Esophagus (tissue), 2 donors: Measurements from ENCODE around the gene CTNNBIP1. TPM values are rescaled to one million over a fixed set of nuclear protein-coding genes. Genes with fewer than 3 reads are reported as not detected.
"Not testable (repeated sequence)": the region's sequence is repeated elsewhere in the genome, so short reads cannot be mapped to it uniquely, and the experiment has no call there.

ENCODE experiments used
- H3K27ac ChIP-seq, 2 donors: one replicate each; pipeline ENCODE4 v1.5.1; 2013; ENCODE audit warnings: low read depth in 2 of 2, mild to moderate bottlenecking in 2 of 2, inconsistent platforms in 1 of 2, low read length in 1 of 2, moderate library complexity in 1 of 2
- H3K27me3 ChIP-seq, 2 donors: one replicate each; pipeline ENCODE4 v1.6.1; 2013; ENCODE audit warnings: low read length in 2 of 2, control low read depth in 1 of 2, mild to moderate bottlenecking in 1 of 2; ENCODE audit not compliant: insufficient read depth in 2 of 2, control insufficient read depth in 1 of 2
- H3K36me3 ChIP-seq, 2 donors: one replicate each; pipeline ENCODE4 v1.6.1; 2013; ENCODE audit warnings: low read length in 1 of 2; ENCODE audit not compliant: control insufficient read depth in 2 of 2, insufficient read depth in 2 of 2
- H3K4me1 ChIP-seq, 2 donors: one replicate each; pipeline ENCODE4 v1.6.1; 2013; ENCODE audit warnings: low read length in 1 of 2; ENCODE audit not compliant: control insufficient read depth in 2 of 2, insufficient read depth in 2 of 2
- H3K4me3 ChIP-seq, 2 donors: one replicate each; pipeline ENCODE4 v1.5.1; 2013; ENCODE audit warnings: low read length in 2 of 2, mild to moderate bottlenecking in 2 of 2, low read depth in 1 of 2, moderate library complexity in 1 of 2
- H3K9me3 ChIP-seq, 2 donors: one replicate each; pipeline ENCODE4 v1.6.1; 2013; ENCODE audit warnings: mild to moderate bottlenecking in 2 of 2, low read depth in 1 of 2, low read length in 1 of 2, moderate library complexity in 1 of 2; ENCODE audit not compliant: control insufficient read depth in 2 of 2, insufficient read depth in 1 of 2
- WGBS, 2 donors: extraction: QIAGEN DNeasy Blood & Tissue Kit; methylation state at CpG; one replicate each; pipeline ENCODE4 v1.1.7; 2013; 5-methylcytosine and 5-hydroxymethylcytosine counted together
- polyA plus RNA-seq, 2 donors: library from polyadenylated mRNA; stranded (reverse); fragments of 200-250 nt; gene quantifications; one replicate each; pipeline ENCODE4 v1.2.3, GENCODE V29; 2013
- donor health status: healthy with polysubstance abuse.
- donor health status: Bipolar disorder and iron deficiency.

Gene CTNNBIP1
- polyA plus RNA-seq, 2 donors: 173 to 242 TPM

DNA sequence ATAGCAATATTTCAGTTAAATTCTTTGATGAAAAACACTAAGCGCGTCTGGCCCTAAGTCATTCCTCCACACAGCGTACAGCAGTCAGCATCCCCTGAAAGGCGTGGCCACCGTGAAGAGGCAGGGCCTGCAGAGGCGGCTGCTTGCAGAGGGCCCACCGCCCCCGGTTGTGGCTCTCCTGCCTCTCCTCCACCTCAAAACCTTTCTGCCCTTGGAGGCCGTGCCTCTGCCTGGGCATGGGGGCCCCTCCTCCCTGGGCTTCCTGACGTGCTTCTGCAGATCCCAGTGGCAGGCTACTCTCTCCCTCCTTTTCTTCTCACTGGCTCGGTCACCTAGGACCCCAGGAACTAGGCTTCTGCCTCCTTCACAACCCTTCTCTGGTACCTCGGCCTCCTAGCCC lies 102.5 kb downstream of the CTNNBIP1 start:
- 53 to 66% methylated on average over 12 of the region's 12 CpGs for WGBS, 2 donors
- Histone ChIP-seq H3K27me3 (no peaks in the 10 kb centered on the region), H3K4me3 (no peak overlapping the region), H3K4me1 (peaks cover 0 to 13% of the 10 kb centered on the region in 2 donors), H3K27ac (no peak overlapping the region), H3K36me3 (no peaks in the 10 kb centered on the region), H3K9me3 (no peaks in the 10 kb centered on the region)

DNA sequence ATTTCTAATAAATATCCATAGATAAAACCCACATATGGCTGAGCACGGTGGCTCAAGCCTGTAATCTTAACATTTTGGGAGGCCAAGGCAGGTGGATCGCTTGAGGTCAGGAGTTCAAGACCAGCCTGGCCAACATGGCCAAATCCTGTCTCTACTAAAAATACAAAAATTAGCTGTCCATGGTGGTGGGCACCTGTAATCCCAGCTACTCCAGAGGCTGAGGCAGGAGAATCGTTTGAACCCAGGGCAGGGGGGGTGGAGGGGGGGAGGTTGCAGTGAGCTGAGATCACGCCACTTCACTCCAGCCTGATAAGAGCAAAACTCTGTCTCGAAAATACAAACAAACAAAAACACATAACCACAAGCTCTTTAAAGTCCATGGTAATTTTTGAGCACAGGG lies 104.1 kb downstream of the CTNNBIP1 start:
- peaks cover 0 to 13% of the 10 kb centered on the region in 2 donors for H3K4me1 ChIP-seq
- not testable (repeated sequence) for H3K27me3 ChIP-seq, H3K9me3 ChIP-seq, H3K36me3 ChIP-seq, H3K27ac ChIP-seq, H3K4me3 ChIP-seq
- WGBS, 2 donors: 83 to 89% methylated on average over 5 of the region's 5 CpGs

DNA sequence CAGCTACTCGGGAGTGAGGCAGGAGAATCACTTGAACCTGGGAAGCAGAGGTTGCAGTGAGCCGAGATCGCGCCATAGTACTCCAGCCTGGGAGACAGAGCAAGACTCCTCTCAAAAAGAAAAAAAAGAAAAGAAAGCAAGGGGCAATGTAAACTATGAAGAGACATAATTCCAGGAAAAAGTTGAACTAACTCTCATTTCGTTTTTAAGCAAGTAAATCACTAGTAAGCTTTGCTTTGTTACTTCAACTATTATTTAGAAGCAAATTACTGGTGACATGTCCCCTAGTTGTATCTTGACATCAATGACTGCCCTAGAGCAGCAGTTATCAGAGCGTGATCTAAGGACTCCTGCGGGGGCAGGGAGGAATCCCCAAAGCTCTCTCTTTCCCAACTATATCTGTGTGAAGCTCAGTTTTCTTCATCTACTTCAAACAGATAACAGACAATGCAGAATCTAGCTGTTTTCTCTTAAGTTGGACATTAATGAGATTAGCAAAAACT lies 105.0 kb downstream of the CTNNBIP1 start:
- Histone ChIP-seq H3K9me3 (no peaks in the 10 kb centered on the region), H3K27ac (no peak overlapping the region), H3K4me1 (peaks cover 0 to 13% of the 10 kb centered on the region in 2 donors), H3K27me3 (no peaks in the 10 kb centered on the region), H3K36me3 (no peaks in the 10 kb centered on the region), H3K4me3 (no peak overlapping the region)
- 48 to 54% methylated on average over 7 of the region's 7 CpGs for WGBS, 2 donors

DNA sequence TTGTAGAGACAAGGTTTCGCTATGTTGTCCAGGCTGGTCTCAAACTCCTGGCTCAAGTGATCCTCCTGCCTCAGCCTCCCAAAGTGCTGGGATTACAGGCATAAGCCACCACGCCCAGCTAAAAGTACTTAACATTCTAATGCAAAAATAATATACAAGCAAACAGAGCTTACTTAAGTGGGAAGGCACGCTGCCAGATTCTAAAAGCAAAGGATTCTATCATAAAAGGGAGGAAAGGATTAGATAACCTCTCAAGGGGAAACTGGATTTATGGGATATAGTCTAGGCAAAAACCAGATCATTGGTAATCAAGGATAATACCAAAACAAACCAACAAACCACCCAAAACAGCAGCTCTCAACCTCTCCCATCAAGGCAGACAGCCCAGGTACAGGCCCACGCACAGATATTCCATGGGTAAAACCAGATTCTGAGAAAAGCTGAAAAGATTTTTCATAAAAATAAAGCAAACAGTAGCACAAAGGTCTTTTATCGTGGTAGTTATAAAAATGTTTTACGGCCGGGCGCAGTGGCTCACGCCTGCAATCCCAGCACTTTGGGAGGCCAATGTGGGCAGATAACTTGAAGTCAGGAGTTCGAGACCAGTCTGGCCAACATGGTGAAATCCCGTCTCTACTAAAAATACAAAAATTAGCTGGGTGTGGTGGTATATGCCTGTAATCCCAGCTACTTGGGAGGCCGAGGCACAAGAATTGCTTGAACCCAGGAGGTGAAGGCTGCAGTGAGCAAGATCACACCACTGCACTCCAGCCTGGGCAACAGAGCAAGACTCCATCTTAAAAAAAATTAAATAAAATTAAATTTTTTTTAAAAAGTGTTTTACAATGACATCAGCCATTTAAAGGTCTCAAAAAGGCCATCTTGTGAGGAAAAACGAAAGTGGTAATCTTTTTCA lies 106.8 kb downstream of the CTNNBIP1 start:
- not testable (repeated sequence) for H3K27me3 ChIP-seq, H3K4me3 ChIP-seq, H3K27ac ChIP-seq, H3K36me3 ChIP-seq, H3K9me3 ChIP-seq, H3K4me1 ChIP-seq
- WGBS, 2 donors: 86 to 87% methylated on average over 13 of the region's 13 CpGs

DNA sequence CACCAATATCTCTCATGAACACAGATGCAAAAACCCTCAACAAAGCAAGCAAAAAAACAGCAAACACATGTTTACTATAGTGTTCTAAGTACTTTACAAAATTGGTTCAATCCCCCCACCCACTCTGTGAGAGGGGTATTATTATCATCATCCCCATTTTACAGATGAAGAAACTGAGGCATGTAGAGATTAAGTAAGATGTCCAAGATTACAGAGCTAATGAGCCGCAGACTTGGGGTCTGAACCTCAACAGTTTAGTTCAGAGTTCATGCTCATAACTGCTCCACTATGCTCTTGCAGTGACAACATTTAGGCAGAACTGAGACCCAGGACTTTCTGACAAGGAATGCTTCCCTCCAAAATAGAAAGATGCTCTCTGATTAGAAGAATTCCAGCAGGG lies 108.2 kb downstream of the CTNNBIP1 start:
- Histone ChIP-seq H3K4me1 (peaks cover 0 to 5% of the 10 kb centered on the region in 2 donors), H3K4me3 (no peak overlapping the region), H3K9me3 (no peaks in the 10 kb centered on the region), H3K27ac (no peak overlapping the region), H3K36me3 (no peaks in the 10 kb centered on the region), H3K27me3 (no peaks in the 10 kb centered on the region)
- 92 to 96% methylated on average over 1 of the region's 1 CpG for WGBS, 2 donors

Other genes starting within 250 kb of the CTNNBIP1 start
- gene CLSTN1, start 86.3 kb downstream of the CTNNBIP1 start, polyA plus RNA-seq: 10 to 100 TPM; 45.8 to 55.4 TPM
- gene LZIC, start 33.1 kb upstream of the CTNNBIP1 start, polyA plus RNA-seq: 10 to 100 TPM in 1 of 2 donors, 1 to 10 TPM in 1; 9.7 to 15.8 TPM
- 1 to 10 TPM; 3.6 to 4.2 TPM for gene NMNAT1, start 33.2 kb upstream of the CTNNBIP1 start, polyA plus RNA-seq
- gene RBP7, start 87.0 kb upstream of the CTNNBIP1 start, polyA plus RNA-seq: 10 to 100 TPM; 47.6 to 66.9 TPM
- gene UBE4B, start 122.7 kb upstream of the CTNNBIP1 start, polyA plus RNA-seq: 10 to 100 TPM; 15.6 to 23.2 TPM